Coronary artery (tissue), 2 donors: ENCODE results near the gene PXYLP1.

Experiments used
- DNase-seq: peaks from one replicate; pipeline ENCODE4 v3.0.0-alpha.2; 2017; ENCODE audit warnings: low spot score
- H3K27ac ChIP-seq, 2 donors: fragments of 200-600 bp; sonication (generic); one replicate each; pipeline ENCODE4 v1.5.1; 2016 to 2019
- H3K4me3 ChIP-seq: fragments of 200-600 bp; sonication (generic); 2 replicates; pipeline ENCODE4 v1.5.1; 2016; ENCODE audit warnings: mild to moderate bottlenecking, moderate library complexity
- TF ChIP-seq, protein P1 (sequence below): fragments of 200-600 bp; sonication (generic); IDR thresholded peaks from one replicate; pipeline ENCODE4 v1.5.1; 2019; ENCODE audit warnings: antibody characterized with exemption

PXYLP1 gene

DNA sequence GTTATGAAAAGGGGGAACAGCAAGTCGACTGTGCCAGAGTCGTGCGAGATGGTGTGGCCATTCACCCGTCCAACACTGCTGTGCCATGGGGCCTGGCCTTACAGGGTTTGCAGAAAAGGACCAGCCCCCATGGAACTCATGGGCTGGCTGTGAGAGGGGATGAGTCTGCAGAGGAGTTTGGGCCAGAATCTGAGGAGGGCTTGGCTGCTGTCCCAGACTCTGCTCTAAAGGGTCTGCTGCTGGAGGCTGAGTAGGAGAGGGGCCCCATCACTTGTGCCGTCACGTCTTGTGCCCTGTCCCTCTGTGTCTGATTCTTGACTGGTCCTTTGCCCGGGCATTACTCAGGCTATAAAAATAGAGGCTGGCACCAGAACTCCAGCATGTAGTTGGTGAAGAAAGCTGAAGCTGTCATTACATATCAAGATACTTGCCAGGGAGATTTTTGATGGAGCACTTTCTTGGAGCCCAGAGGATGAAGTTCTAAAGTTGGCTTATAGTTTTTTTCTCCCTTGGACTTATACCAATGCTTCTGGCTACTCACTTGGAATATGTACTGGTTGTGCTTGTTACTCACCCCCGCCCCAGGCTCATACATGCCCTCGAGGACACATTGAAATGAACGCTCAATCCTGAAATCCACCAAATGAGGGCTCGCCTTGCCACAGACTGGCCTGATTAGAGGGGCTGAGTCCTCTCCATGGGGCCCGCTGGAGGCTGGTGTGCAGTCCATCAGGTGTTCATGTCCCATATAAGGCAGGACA is 10.2 kb downstream of the PXYLP1 start:
- Histone ChIP-seq H3K4me3 (peak overlapping the region; percentile 22), H3K27ac (peak overlapping the region; percentile 79 to 81)
- DNase-seq: no peak
- TF ChIP-seq, protein P1, sequence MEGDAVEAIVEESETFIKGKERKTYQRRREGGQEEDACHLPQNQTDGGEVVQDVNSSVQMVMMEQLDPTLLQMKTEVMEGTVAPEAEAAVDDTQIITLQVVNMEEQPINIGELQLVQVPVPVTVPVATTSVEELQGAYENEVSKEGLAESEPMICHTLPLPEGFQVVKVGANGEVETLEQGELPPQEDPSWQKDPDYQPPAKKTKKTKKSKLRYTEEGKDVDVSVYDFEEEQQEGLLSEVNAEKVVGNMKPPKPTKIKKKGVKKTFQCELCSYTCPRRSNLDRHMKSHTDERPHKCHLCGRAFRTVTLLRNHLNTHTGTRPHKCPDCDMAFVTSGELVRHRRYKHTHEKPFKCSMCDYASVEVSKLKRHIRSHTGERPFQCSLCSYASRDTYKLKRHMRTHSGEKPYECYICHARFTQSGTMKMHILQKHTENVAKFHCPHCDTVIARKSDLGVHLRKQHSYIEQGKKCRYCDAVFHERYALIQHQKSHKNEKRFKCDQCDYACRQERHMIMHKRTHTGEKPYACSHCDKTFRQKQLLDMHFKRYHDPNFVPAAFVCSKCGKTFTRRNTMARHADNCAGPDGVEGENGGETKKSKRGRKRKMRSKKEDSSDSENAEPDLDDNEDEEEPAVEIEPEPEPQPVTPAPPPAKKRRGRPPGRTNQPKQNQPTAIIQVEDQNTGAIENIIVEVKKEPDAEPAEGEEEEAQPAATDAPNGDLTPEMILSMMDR: no peak

DNA sequence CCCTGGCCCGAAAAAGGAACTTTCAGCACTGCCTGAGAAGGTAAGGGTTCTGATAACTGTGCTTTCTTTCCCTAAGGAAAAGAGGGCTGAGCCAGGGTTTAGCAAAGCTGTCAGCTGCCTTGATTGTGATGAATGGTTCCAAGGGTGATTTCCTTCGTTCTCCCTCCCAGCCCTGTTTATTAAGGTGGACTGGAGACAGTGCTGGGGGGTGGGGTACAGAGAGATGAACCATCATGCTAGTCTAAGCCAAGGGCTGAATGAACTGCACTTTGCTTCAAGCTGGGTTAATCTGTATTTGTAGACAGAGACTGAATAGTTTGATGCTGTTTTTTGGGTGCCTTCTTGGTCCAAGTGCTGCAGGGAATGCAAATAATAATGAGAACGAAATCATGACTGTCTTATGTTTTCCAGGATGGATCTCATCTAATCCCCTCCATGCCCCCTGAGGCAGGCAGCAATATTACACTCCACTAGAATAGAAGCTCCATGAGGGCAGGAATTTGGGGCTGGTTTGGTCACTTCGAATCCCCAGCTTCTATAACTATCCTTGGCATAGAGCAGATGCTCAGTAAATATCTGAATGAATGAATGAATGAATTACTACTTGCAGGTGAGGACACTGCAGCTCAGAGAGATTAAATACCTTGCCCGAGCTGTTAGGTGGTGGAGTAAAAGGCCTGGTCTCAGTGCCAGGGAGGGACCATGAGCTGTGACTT is 10.9 kb downstream of the PXYLP1 start:
- TF ChIP-seq, protein P1: no peak
- no peak for DNase-seq
- Histone ChIP-seq H3K4me3 (peak overlapping the region; percentile 22), H3K27ac (peak overlapping the region; percentile 79 to 81)

DNA sequence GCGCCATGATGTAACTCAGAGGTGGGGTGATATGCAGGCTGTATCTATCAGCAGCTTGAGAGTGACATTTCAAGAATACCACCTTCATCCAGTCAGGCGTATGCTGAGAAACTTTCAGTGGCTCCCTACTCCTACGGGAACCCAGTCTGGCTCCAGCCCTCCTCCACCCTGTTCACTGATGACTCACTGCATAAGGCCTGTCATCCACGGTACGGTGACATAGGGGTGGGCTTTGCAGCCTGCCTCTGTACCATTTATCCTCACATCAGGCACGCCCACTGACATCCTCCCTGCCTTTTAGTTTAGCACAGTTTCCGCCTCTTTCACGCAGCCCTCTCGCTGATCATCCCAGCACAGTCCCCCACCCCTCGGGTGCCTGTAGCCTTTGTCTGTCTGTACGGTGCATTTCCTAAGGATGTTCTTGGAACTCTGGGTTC is 11.7 kb downstream of the PXYLP1 start:
- Histone ChIP-seq H3K27ac (peak overlapping the region; percentile 24 to 81), H3K4me3 (no peak overlapping the region)
- TF ChIP-seq, protein P1: no peak
- peak; percentile 68 for DNase-seq

DNA sequence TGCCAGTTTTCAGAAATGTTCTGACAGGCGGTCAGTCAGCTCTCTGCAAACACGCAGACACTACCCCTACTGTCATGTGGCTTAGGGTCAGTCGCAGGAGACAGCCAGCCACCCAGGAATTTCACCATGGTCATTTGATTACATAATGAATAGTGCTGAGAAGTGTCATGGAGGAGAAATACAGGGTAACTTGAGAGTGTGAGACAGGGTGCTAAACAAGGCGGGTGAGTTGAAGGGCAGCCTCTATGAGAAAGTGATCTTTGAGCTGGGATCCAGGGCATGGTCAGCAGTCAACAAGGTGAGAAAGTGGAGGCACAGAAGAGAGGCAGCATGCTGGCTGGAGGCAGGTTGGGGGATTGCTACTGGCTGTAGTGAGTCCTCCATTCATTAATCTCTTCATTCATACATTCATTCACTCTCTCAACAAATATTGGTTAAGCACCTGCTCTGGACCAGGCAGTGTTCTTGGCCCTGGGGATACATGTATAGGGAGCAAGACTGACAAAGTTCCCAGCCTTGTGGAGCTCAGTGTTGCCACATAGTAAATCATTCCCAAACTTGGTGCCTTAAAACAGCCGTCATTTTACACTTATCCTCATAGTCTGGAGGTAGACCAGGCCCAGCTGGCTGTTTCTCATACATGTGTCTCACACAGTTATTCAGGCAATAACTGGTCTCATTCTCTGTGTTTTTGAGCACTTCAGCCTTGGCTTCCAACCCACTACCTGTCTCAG is 14.8 kb downstream of the PXYLP1 start:
- Histone ChIP-seq H3K27ac (no peak overlapping the region), H3K4me3 (no peak overlapping the region)
- TF ChIP-seq, protein P1: no peak
- no peak for DNase-seq

DNA sequence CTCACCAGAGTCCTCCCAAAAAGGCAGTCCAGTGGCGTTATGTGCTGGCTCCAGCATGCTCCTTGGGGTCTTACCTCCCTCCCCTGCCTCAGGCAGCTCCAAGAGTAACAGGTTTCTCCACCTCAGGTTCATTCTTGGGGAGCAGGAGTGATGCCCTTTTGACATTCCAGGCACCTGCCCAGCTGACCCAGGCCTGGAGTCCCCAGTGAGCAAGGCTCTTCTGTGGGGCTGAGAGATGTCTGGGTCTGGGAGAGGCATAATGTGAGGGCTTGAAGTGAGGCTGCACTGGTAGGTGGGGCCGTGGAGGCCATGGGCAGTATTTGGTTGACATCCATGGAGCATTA is 15.3 kb downstream of the PXYLP1 start:
- TF ChIP-seq, protein P1: no peak
- Histone ChIP-seq H3K27ac (no peak overlapping the region), H3K4me3 (no peak overlapping the region)
- DNase-seq: no peak

DNA sequence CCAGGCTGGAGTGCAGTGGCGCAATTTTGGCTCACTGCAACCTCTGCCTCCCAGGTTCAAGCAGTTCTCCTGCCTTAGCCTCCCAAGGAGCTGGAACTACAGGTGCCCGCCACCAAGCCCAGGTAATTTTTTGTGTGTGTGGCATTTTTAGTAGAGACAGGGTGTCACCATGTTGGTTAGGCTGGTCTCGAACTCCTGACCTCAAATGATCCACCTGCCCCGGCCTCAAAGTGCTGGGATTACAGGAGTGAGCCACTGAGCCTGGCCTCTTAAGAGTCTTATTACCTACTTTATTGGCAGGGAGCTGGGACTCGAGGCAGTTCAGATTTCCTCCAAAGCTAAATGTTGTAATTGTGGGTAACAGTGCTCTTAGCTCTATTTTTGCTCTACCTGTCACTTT is 16.4 kb downstream of the PXYLP1 start:
- TF ChIP-seq, protein P1: no peak
- H3K4me3 ChIP-seq: no peak overlapping the region
- no peak for DNase-seq
- no peak overlapping the region for H3K27ac ChIP-seq
